SIG-M5 (cell line): ENCODE results near the gene IGDCC3.
"Not testable (repeated sequence)": the region's sequence is repeated elsewhere in the genome, so short reads cannot be mapped to it uniquely, and the experiment has no call there.

Experiments used
- DNase-seq: peaks from one replicate; lab custom pipeline; 2025; lab: John Stamatoyannopoulos, UW

Gene IGDCC3

DNA sequence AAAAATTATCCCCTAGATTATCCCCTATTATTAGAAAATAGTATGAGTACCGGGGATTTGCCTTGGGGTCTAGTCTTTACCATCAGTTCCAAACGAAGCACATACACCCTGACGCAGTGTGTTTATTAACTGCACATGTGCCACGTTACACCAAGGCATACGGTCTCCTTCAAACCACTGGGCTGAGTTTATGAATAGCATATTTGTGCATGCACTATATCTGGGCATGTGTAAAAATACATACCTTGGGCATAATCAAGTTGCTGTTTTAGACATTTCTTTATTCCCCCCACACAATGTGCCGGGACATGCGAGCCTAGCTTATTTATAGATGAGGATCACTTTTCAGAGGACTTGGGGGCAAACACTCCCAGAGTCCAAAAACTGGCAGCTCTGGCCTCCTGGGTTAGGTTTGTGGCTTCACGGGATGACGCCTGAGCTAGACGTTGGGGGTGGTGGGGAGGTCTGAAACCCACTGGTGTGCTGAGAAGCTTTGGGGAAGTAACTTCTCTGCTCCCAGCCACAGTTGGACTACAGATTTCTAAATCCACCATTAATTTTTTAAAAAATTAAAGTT lies 28.7 kb upstream of the IGDCC3 start:
- DNase-seq, result no peak

DNA sequence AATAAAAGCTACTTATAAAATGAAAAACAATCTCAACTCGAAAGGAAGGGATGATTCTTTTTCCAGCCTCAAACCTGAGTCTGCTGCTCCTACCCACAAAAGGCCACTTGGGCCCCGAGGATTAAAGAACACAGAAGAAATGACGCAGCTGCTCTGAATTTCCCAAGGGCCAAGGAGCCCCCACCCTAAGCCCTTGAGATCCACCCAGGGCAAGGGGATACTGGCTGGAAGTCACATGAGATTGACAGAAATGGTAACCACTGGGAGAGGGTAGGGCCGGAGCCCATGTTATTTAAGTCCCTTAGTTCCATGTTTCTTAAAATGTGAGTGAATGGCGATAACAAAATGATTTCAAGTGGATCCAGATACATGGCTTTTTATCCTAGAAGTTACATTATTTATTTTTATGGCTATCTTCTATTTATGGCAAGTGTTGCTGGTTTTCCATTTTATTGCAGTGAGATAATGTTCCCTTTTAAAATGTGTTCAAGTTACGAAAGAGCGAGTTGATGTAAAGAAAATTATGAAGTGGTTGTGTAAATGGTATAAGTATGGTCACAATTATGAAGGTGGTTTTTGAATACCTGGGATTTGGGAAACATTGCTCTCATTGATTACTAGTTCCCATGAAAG lies 28.1 kb upstream of the IGDCC3 start:
- DNase-seq, result no peak

- no peak for DNase-seq
Observed at GRCh38 chr15:65404186-65404872, 26.5 kb upstream of the IGDCC3 start.

GRCh38 chr15:65402961-65403360 lies 25.2 kb upstream of the IGDCC3 start:
- no peak for DNase-seq

GRCh38 chr15:65401611-65402240 lies 23.9 kb upstream of the IGDCC3 start:
- no peak for DNase-seq

- no peak for DNase-seq
Observed at GRCh38 chr15:65400760-65401610, 23.2 kb upstream of the IGDCC3 start.

DNA sequence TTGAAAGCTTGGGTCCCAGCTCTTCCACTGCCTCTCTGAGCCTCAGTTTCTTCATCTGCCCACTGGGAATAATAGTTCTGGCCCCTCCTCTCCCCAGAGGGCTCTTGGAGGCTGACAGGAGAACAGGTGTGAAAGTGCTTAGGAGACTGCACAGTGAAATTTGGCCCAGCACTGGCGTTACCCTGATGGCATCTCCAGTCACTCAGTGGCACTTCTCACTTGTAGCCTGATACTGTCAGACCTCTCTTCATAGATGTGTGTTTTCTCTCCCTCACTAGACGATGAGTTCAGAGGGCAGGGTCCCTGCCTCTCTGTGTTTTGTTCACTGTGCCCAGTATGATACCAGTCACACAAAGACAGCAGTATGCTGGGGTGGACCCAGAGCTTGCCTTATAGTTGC lies 22.2 kb upstream of the IGDCC3 start:
- DNase-seq, result no peak

- no peak for DNase-seq
Observed at GRCh38 chr15:65399001-65399706, 21.4 kb upstream of the IGDCC3 start.

GRCh38 chr15:65398486-65398885 lies 20.7 kb upstream of the IGDCC3 start:
- not testable (repeated sequence) for DNase-seq

DNA sequence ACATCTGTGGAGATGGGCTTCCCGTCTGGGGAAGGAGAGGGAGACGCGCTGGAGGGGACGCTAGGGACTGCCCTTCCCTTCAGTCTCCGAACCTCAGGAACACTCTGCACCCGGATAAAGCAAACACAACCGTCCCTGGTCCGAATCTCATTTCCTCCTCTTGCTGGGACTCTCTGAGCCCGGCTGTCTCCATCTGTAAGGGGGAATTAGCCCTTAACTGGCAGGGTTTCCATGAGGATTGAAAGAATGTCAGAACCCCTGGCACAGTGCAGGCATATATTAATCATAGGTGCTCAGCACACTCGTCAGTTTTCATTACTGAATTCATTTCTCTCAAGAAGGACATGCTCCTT lies 19.1 kb upstream of the IGDCC3 start:
- no peak for DNase-seq

DNA sequence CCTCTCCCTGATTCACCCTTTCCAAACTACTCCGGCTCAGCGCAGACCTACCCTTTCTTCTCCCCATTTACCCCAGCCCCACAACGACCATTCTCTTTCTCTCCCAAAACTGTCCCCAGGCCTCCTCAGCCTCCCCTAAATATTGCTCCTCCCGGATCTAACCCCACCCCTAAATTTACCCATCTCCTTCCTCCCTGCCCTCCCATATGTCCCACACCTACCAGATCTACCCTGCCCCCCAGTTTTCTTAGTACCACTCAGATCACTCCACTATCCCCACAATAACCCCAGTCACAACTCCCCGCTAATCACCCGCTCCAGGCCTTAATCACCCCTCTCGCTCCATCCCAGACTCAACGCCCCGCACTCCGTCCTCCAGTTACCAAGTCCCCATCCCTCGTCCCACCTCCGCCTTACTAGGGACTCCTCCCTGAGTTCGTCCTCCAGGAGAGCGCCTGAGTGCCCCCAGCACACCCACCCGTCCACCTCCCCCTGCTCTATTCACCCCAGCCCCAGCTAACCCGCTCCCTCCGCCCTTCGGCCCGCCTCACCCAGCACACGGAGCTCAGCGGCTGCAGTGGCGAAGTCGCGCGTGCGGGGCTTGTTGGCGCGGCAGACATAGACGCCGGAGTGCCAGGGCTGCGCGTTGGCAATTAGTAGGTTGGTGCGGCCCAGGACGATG lies 18.6 kb upstream of the IGDCC3 start:
- no peak for DNase-seq

DNA sequence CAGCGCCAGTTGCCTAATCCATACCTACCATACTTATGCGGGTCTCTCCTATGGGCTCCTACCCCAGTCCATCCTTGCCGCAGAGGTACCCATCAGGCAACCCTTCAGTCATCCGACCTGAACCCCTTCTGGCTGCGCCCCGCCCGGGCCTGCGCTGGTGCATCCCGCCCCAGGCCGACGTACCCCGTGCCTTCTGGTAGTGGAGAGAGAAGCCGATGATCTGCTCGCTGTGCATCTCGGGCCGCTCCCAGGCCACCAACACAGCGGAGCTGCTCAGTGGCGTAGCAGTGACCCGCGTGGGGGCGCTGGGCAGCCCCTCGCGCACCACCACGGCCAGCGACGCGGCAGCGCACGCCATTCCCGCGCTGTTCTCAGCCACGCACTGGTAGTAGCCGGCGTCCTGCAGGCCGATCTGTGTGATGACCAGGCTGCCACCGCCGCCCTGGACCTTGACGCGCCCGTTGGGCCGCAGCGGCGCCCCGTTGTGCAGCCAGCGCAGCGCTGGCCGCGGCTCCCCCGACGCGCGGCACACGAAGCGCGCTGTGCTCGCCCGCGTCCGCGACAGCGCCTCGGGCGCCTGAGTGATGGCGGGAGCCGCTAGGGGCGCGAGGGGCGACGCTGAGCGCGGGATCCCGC lies 17.9 kb upstream of the IGDCC3 start:
- no peak for DNase-seq

DNA sequence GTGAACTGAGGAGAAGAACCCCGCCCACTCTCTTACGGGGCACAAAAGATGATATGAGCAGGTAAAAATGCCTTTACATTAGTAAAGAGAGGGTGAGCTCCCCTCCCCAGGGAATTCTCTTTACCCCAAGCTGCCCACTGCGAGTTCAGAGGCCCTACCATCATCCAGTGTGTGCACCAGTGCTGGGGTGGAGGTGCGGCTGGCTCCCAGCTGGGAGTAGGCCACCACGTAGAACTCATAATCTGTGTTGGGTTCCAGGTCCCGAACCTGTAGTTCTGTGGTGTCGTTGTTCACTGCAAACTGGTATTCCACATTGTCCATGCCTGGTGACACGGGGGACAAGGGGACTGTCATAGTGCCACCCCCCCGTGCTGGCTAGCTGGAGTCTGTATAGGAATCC lies 17.1 kb upstream of the IGDCC3 start:
- no peak for DNase-seq

GRCh38 chr15:65394280-65394789 lies 16.5 kb upstream of the IGDCC3 start:
- no peak for DNase-seq

GRCh38 chr15:65393557-65393956 lies 15.8 kb upstream of the IGDCC3 start:
- DNase-seq, result no peak

- DNase-seq, result no peak
Observed at GRCh38 chr15:65393091-65393490, 15.3 kb upstream of the IGDCC3 start.

DNA sequence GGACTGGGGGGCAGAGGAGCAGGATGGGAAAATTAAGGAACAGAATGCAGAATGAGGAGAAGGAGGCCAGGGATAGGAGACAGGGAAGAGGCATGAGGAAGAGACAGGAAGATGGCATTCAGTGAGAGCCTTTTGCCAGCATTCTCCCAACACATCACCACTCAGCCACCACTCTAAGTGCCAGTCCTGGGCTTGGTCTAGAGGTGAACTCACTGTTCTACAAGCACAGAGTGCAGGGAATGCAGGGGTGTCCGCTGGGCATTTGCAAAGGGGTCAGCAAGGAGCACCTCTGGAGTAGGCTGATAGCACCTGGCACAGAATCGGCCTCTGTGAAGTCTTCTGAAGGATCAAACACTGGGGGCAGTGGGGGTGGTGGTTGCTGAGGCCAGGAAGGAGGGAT lies 14.6 kb upstream of the IGDCC3 start:
- DNase-seq, result no peak

GRCh38 chr15:65391732-65392131 lies 13.9 kb upstream of the IGDCC3 start:
- DNase-seq, result no peak

- no peak for DNase-seq
Observed at GRCh38 chr15:65390447-65390846, 12.6 kb upstream of the IGDCC3 start.

DNA sequence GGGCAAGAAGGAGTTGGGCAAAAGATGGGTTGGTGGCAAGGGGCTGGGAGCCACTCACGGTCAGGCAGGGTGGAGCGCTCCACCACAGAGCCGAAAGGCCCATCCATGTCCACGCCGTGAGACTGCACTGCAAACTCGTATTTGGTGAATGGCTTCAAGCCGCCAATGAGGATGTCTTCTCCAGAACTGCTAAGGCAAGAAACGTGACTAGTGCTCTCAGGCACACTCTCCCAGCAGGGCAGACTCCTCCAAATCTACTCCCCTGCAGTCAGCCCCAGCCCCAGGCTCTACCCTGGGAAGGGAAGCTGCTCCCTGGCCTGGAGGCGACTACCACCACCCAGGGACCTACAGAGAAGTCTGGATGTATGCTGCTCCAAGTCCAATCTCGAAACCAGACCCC lies 11.4 kb upstream of the IGDCC3 start:
- no peak for DNase-seq
